Mesothelial cell of epicardium (in vitro differentiated cells): ENCODE data around the gene ATP6V0D1. TPM values are rescaled to one million over a fixed set of nuclear protein-coding genes. Genes with fewer than 3 reads are reported as not detected.

Source experiments
- DNase-seq, 2 experiments: peaks; one replicate each; pipeline ENCODE4 v3.0.0; 2021; ENCODE audit warnings: low spot score in 2 of 2; ENCODE audit not compliant: unreplicated experiment in 2 of 2
- H3K27ac Mint-ChIP-seq: 2 replicates; pipeline ENCODE4 v1.8.0; 2021; ENCODE audit warnings: mixed read lengths
- H3K27me3 Mint-ChIP-seq: 2 replicates; pipeline ENCODE4 v1.8.0; 2021; ENCODE audit warnings: low read depth, mixed read lengths
- H3K36me3 Mint-ChIP-seq: 2 replicates; pipeline ENCODE4 v1.8.0; 2021; ENCODE audit warnings: mixed read lengths
- H3K4me1 Mint-ChIP-seq: 2 replicates; pipeline ENCODE4 v1.8.0; 2021; ENCODE audit warnings: mixed read lengths
- H3K4me3 Mint-ChIP-seq: 2 replicates; pipeline ENCODE4 v1.8.0; 2021; ENCODE audit warnings: mild to moderate bottlenecking, moderate library complexity, mixed read lengths
- H3K9me3 Mint-ChIP-seq: 2 replicates; pipeline ENCODE4 v1.8.0; 2021; ENCODE audit warnings: mixed read lengths
- CTCF ChIP-seq: fragments of 200-600 bp; sonication (generic); IDR thresholded peaks from one replicate; pipeline ENCODE4 v1.5.0; 2021; ENCODE audit warnings: antibody characterized with exemption; ENCODE audit not compliant: unreplicated experiment
- total RNA-seq: library from RNA; stranded (reverse); gene quantifications from 3 replicates; pipeline ENCODE4 v1.2.1, GENCODE V29; 2021

Gene ATP6V0D1
- total RNA-seq, 1 donor from 2014 or later = 53.7 TPM

DNA sequence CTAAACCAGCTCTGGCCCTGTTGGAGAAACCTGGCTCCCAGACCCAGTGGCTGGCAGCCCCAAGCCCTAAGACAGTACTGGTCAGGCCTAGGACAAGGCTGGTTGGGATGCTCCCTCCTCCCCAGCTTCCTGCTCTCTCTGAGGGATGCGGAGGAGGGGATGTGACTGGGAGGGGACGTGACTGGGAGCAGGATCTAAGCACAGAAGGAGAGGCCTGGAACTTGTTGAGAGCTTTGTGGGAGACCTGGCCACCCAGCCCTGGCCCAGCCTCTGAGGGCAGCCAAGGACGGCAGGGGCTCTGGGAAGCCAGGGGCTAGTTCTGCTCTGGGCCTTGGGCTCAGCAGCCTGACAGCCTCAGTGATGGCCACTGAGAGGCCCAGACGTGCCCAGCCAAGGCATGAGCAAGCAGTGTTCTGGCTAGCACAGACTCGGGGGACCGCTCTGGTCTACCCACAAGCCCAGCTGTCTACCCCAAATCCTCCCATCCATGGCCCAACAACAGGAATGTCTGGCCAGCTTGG, 22.8 kb downstream of the ATP6V0D1 start:
- Mint-ChIP-seq H3K36me3 (peaks cover 1% of the 10 kb centered on the region), H3K4me3 (no peak overlapping the region), H3K4me1 (peaks cover 12% of the 10 kb centered on the region), H3K9me3 (no peaks in the 10 kb centered on the region), H3K27me3 (no peaks in the 10 kb centered on the region), H3K27ac (no peak overlapping the region)
- no peak for DNase-seq
- TF ChIP-seq CTCF = no peak

DNA sequence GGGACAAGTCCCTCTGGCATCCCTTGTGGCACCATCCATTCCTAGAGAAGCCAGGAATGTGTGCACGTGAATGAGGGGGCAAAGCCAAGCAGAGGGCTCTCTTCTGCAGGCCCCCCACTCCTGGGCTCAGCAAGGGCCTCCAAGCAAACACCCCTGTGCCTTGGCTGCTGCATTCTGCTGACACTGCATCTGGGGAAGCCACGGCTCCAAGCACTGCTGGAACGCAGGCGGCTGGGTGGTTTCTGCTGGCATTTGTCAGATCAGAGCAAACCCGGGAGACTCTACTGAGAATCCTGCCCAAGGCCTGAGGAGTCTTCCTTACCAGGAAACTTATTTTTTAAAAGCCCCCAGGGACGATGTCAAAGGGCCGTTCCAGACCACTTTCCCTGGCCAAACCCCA, 23.3 kb downstream of the ATP6V0D1 start:
- no peak overlapping the region for H3K4me3 Mint-ChIP-seq
- H3K9me3 Mint-ChIP-seq = no peaks in the 10 kb centered on the region
- peaks cover 12% of the 10 kb centered on the region for H3K4me1 Mint-ChIP-seq

DNA sequence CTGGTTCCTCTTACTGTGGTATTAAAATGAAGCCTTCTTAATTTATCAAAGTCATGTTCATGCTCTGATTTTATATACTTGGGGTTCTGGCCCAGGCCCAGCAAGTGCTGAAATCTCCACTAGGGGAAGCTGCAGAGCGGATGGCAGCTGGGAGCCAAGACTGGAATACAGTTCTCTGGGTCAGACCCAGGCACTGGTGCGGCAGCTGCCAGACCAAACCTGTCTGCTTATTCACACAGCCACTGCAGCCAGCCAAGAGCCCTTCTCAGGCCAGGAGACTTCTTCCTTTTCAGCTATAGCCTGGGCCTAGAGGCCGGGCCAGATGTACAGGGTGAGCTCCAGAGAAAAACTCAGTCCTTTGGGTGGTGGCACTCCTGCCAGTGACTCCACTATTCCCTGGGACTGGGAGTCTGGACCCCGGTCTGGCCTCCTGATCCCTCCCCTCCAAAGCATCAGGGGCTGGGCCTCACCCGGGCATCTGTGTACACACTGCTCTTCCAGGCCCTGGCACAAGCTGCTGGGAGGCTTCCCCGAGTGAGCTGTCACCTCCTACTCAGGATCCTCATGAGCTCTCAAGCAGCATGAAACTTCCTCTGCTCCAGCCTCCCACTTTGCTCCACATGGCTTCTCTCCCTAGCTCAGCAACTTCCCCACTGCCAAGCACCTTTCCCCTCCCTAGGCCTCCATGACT, 24.4 kb downstream of the ATP6V0D1 start:
- H3K27ac Mint-ChIP-seq = no peak overlapping the region
- H3K27me3 Mint-ChIP-seq = no peaks in the 10 kb centered on the region
- TF ChIP-seq CTCF = no peak
- H3K4me3 Mint-ChIP-seq = no peak overlapping the region
- no peak for DNase-seq
- peaks cover 12% of the 10 kb centered on the region for H3K4me1 Mint-ChIP-seq
- H3K36me3 Mint-ChIP-seq = peaks cover 2% of the 10 kb centered on the region
- no peaks in the 10 kb centered on the region for H3K9me3 Mint-ChIP-seq

More for the DNA sequence above, 23.3 kb downstream of the ATP6V0D1 start:
- no peak for DNase-seq
- Mint-ChIP-seq H3K27ac (no peak overlapping the region), H3K27me3 (no peaks in the 10 kb centered on the region), H3K36me3 (peaks cover 2% of the 10 kb centered on the region)
- TF ChIP-seq CTCF = no peak

GRCh38 chr16:67454852-67455251, 26.1 kb downstream of the ATP6V0D1 start:
- Mint-ChIP-seq H3K36me3 (peaks cover 2% of the 10 kb centered on the region), H3K27ac (no peak overlapping the region), H3K27me3 (no peaks in the 10 kb centered on the region), H3K9me3 (no peaks in the 10 kb centered on the region), H3K4me1 (peaks cover 5% of the 10 kb centered on the region), H3K4me3 (no peak overlapping the region)
- no peak for DNase-seq
- TF ChIP-seq CTCF = no peak

GRCh38 chr16:67454104-67454503, 26.9 kb downstream of the ATP6V0D1 start:
- H3K4me3 Mint-ChIP-seq = no peak overlapping the region
- no peaks in the 10 kb centered on the region for H3K9me3 Mint-ChIP-seq
- no peak for TF ChIP-seq CTCF
- peaks cover 7% of the 10 kb centered on the region for H3K36me3 Mint-ChIP-seq
- H3K27me3 Mint-ChIP-seq = no peaks in the 10 kb centered on the region
- no peak for DNase-seq
- H3K4me1 Mint-ChIP-seq = peaks cover 5% of the 10 kb centered on the region
- no peak overlapping the region for H3K27ac Mint-ChIP-seq
